K562 (cell line): Measurements from ENCODE around the gene APBA2. TPM values are rescaled to one million over a fixed set of nuclear protein-coding genes. Genes with fewer than 3 reads are reported as not detected.

Experiments used
- FOXA3 ChIP-seq, 2 experiments: fragments of 450-650 bp in 1 of 2; sonication (generic) in 1 of 2; formaldehyde crosslinking; IDR thresholded peaks in 1 of 2; conservative IDR thresholded peaks in 1 of 2; 2 replicates each; pipeline versions ENCODE4 v1.4.0 to v1.8.0; 2020 to 2022; ENCODE audit warnings: mild to moderate bottlenecking in 2 of 2, missing genetic modification reagents in 1 of 2
- GABPA ChIP-seq: fragments of 200-800 bp; sonication (Bioruptor generic); conservative IDR thresholded peaks from 2 replicates; pipeline ENCODE4 v1.6.1; 2016; ENCODE audit warnings: low read depth, missing genetic modification characterization, missing compliant biosample characterization
- NR1H2 ChIP-seq: sonication (generic); formaldehyde crosslinking; IDR thresholded peaks from 2 replicates; pipeline ENCODE4 v1.4.0; 2020; ENCODE audit warnings: mild to moderate bottlenecking, missing genetic modification reagents
- RB1 ChIP-seq: fragments of 450-650 bp; IDR thresholded peaks from 2 replicates; pipeline ENCODE4 v1.6.1; 2017; ENCODE audit warnings: low read depth, mild to moderate bottlenecking
- SMARCC2 ChIP-seq: fragments of 450-650 bp; IDR thresholded peaks from 2 replicates; pipeline ENCODE4 v1.6.1; 2017; ENCODE audit warnings: antibody characterized with exemption, moderate library complexity, mild to moderate bottlenecking, low read depth
- TGIF2 ChIP-seq: sonication (generic); formaldehyde crosslinking; IDR thresholded peaks from 2 replicates; pipeline ENCODE4 v1.8.1; 2022; ENCODE audit warnings: mild to moderate bottlenecking, missing genetic modification reagents, moderate library complexity
- polyA plus RNA-seq, 8 experiments: library from polyadenylated mRNA; depleted of rRNA in 4 of 8; stranded (reverse) in 5 of 8; unstranded in 3 of 8; fragments of >200 nt; fragmentation: Nextera tagmentation in 2 of 8; fragmentation: Illumina TruSeq in 1 of 8; extraction: Ambion mirVana in 2 of 8; extraction: Trizol in 1 of 8; gene quantifications; 2 replicates each; pipeline versions ENCODE4 v1.2.1 to v1.2.3, GENCODE V29; 2011 to 2014; ENCODE audit warnings: inconsistent platforms in 1 of 8, missing spikeins in 1 of 8
- total RNA-seq, 7 experiments: library from RNA; depleted of rRNA in 6 of 7; stranded (reverse); fragments of >200 nt in 6 of 7; fragmentation: Illumina TruSeq in 2 of 7; extraction: Trizol in 2 of 7; gene quantifications; 2 replicates each; pipeline versions ENCODE4 v1.2.1 to v1.2.3, GENCODE V29; 2011 to 2021; ENCODE audit warnings: low replicate concordance in 1 of 7
- TF ChIP-seq, protein P1 (sequence below): fragments of 450-650 bp; IDR thresholded peaks from 2 replicates; pipeline ENCODE4 v1.6.1; 2016; ENCODE audit warnings: mild to moderate bottlenecking, moderate library complexity
- TF ChIP-seq, protein P2 (sequence below): fragments of 450-650 bp; conservative IDR thresholded peaks from 2 replicates; pipeline ENCODE4 v1.6.1; 2016; ENCODE audit warnings: missing genetic modification characterization, low read depth, mild to moderate bottlenecking, control low read depth, missing compliant biosample characterization
- TF ChIP-seq, protein P3 (sequence below): fragments of 200-800 bp; sonication (Bioruptor generic); IDR thresholded peaks from 2 replicates; pipeline ENCODE4 v1.6.1; 2017; ENCODE audit warnings: missing genetic modification characterization, missing compliant biosample characterization

APBA2 gene
- total and polyA plus RNA-seq, 9 of the 15 experiments (the other 6 are each of a cell fraction or from before 2014, with no cell fraction given) = 0.24 to 40.9 (median 25.2) TPM

DNA sequence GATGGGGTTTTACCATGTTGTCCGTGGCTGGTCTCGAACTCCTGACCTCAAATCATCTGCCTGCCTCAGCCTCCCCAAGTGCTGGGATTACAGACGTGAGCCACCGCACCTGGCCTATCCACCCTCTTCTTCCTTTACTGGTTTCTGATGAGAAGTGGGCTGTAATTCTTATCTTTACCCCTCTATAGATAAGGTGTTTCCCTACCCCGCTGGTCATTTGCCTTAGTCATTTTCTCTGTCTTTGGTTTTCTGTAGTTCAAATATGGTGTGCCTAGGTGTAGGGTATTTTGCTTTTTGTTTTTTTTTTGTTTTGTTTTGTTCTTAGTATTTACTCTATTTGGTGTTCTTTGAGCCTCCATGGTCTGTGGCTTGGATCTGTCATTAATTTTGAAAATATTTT, 41.3 kb downstream of the APBA2 start (continued):
- TF ChIP-seq, protein P1, sequence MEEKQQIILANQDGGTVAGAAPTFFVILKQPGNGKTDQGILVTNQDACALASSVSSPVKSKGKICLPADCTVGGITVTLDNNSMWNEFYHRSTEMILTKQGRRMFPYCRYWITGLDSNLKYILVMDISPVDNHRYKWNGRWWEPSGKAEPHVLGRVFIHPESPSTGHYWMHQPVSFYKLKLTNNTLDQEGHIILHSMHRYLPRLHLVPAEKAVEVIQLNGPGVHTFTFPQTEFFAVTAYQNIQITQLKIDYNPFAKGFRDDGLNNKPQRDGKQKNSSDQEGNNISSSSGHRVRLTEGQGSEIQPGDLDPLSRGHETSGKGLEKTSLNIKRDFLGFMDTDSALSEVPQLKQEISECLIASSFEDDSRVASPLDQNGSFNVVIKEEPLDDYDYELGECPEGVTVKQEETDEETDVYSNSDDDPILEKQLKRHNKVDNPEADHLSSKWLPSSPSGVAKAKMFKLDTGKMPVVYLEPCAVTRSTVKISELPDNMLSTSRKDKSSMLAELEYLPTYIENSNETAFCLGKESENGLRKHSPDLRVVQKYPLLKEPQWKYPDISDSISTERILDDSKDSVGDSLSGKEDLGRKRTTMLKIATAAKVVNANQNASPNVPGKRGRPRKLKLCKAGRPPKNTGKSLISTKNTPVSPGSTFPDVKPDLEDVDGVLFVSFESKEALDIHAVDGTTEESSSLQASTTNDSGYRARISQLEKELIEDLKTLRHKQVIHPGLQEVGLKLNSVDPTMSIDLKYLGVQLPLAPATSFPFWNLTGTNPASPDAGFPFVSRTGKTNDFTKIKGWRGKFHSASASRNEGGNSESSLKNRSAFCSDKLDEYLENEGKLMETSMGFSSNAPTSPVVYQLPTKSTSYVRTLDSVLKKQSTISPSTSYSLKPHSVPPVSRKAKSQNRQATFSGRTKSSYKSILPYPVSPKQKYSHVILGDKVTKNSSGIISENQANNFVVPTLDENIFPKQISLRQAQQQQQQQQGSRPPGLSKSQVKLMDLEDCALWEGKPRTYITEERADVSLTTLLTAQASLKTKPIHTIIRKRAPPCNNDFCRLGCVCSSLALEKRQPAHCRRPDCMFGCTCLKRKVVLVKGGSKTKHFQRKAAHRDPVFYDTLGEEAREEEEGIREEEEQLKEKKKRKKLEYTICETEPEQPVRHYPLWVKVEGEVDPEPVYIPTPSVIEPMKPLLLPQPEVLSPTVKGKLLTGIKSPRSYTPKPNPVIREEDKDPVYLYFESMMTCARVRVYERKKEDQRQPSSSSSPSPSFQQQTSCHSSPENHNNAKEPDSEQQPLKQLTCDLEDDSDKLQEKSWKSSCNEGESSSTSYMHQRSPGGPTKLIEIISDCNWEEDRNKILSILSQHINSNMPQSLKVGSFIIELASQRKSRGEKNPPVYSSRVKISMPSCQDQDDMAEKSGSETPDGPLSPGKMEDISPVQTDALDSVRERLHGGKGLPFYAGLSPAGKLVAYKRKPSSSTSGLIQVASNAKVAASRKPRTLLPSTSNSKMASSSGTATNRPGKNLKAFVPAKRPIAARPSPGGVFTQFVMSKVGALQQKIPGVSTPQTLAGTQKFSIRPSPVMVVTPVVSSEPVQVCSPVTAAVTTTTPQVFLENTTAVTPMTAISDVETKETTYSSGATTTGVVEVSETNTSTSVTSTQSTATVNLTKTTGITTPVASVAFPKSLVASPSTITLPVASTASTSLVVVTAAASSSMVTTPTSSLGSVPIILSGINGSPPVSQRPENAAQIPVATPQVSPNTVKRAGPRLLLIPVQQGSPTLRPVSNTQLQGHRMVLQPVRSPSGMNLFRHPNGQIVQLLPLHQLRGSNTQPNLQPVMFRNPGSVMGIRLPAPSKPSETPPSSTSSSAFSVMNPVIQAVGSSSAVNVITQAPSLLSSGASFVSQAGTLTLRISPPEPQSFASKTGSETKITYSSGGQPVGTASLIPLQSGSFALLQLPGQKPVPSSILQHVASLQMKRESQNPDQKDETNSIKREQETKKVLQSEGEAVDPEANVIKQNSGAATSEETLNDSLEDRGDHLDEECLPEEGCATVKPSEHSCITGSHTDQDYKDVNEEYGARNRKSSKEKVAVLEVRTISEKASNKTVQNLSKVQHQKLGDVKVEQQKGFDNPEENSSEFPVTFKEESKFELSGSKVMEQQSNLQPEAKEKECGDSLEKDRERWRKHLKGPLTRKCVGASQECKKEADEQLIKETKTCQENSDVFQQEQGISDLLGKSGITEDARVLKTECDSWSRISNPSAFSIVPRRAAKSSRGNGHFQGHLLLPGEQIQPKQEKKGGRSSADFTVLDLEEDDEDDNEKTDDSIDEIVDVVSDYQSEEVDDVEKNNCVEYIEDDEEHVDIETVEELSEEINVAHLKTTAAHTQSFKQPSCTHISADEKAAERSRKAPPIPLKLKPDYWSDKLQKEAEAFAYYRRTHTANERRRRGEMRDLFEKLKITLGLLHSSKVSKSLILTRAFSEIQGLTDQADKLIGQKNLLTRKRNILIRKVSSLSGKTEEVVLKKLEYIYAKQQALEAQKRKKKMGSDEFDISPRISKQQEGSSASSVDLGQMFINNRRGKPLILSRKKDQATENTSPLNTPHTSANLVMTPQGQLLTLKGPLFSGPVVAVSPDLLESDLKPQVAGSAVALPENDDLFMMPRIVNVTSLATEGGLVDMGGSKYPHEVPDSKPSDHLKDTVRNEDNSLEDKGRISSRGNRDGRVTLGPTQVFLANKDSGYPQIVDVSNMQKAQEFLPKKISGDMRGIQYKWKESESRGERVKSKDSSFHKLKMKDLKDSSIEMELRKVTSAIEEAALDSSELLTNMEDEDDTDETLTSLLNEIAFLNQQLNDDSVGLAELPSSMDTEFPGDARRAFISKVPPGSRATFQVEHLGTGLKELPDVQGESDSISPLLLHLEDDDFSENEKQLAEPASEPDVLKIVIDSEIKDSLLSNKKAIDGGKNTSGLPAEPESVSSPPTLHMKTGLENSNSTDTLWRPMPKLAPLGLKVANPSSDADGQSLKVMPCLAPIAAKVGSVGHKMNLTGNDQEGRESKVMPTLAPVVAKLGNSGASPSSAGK = no peak
- TF ChIP-seq FOXA3 (CRISPR knock-in tag; conservative IDR thresholded peaks at IDR 0.05 in 1 of 2, IDR thresholded peaks at IDR 0.05 in 1 of 2) = no peak
- TF ChIP-seq, protein P2, sequence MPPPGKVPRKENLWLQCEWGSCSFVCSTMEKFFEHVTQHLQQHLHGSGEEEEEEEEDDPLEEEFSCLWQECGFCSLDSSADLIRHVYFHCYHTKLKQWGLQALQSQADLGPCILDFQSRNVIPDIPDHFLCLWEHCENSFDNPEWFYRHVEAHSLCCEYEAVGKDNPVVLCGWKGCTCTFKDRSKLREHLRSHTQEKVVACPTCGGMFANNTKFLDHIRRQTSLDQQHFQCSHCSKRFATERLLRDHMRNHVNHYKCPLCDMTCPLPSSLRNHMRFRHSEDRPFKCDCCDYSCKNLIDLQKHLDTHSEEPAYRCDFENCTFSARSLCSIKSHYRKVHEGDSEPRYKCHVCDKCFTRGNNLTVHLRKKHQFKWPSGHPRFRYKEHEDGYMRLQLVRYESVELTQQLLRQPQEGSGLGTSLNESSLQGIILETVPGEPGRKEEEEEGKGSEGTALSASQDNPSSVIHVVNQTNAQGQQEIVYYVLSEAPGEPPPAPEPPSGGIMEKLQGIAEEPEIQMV (tag) = no peak
- no peak for TF ChIP-seq TGIF2 (CRISPR knock-in tag)
- TF ChIP-seq RB1 = no peak
- 0 out of 2 replicates have a peak, but pooled peaks have one; percentile 46 for TF ChIP-seq SMARCC2
- TF ChIP-seq NR1H2 = no peak
- TF ChIP-seq, protein P3, sequence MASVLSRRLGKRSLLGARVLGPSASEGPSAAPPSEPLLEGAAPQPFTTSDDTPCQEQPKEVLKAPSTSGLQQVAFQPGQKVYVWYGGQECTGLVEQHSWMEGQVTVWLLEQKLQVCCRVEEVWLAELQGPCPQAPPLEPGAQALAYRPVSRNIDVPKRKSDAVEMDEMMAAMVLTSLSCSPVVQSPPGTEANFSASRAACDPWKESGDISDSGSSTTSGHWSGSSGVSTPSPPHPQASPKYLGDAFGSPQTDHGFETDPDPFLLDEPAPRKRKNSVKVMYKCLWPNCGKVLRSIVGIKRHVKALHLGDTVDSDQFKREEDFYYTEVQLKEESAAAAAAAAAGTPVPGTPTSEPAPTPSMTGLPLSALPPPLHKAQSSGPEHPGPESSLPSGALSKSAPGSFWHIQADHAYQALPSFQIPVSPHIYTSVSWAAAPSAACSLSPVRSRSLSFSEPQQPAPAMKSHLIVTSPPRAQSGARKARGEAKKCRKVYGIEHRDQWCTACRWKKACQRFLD (CRISPR knock-in tag) = no peak
- TF ChIP-seq GABPA (tag) = no peak
